Measurements from ENCODE around the gene DUSP22.

- TF ChIP-seq POLR2A (IDR thresholded peaks at IDR 0.05; ENCODE audit: low read depth, low read length) (peak; percentile 35; the same call in 1 of the 2 replicates), POLR2AphosphoS5 (IDR thresholded peaks at IDR 0.05; ENCODE audit: low read depth, low read length) (no peak), TAF1 (IDR thresholded peaks at IDR 0.05; ENCODE audit: borderline replicate concordance, low read depth, low read length) (no peak)
Observed at GRCh38 chr6:287489-287860, 4.8 kb upstream of the DUSP22 start.
